Tibial nerve (tissue), 4 donors: ENCODE data around the gene ROBO1. TPM values are rescaled to one million over a fixed set of nuclear protein-coding genes. Genes with fewer than 3 reads are reported as not detected.

Experiments used
- DNase-seq, 2 donors: peaks; one replicate each; pipeline ENCODE4 v3.0.0-alpha.2; 2019; ENCODE audit warnings: low spot score in 2 of 2
- H3K27ac ChIP-seq, 4 donors: fragments of 200-600 bp; sonication (generic) in 3 of 4; one replicate each; pipeline ENCODE4 v1.5.1; 2017 to 2019; ENCODE audit warnings: mild to moderate bottlenecking in 1 of 4
- H3K27me3 ChIP-seq, 2 donors: fragments of 200-600 bp; sonication (generic) in 1 of 2; one replicate each; pipeline versions ENCODE4 v1.5.1 to v1.6.0; 2017 to 2019
- H3K36me3 ChIP-seq, 3 donors: fragments of 200-600 bp; sonication (generic); one replicate each; pipeline ENCODE4 v1.5.1; 2018 to 2019
- H3K4me1 ChIP-seq, 4 donors: fragments of 200-600 bp; sonication (generic) in 3 of 4; one replicate each; pipeline ENCODE4 v1.5.1; 2017 to 2019
- H3K4me3 ChIP-seq, 4 donors: fragments of 200-600 bp; sonication (generic) in 3 of 4; one replicate each; pipeline ENCODE4 v1.5.1; 2017 to 2019; ENCODE audit warnings: mild to moderate bottlenecking in 1 of 4, moderate library complexity in 1 of 4
- H3K9me3 ChIP-seq, 4 donors: fragments of 200-600 bp; sonication (generic) in 3 of 4; one replicate each; pipeline ENCODE4 v1.5.1; 2017 to 2019
- CTCF ChIP-seq, 5 experiments: fragments of 200-600 bp in 3 of 5; fragments of 450-650 bp in 2 of 5; sonication (generic) in 3 of 5; IDR thresholded peaks; one replicate each; pipeline ENCODE4 v1.5.1; 2016 to 2019; ENCODE audit warnings: antibody characterized with exemption in 5 of 5, mild to moderate bottlenecking in 3 of 5, moderate library complexity in 2 of 5
- EP300 ChIP-seq, 2 donors: sonication (generic); formaldehyde crosslinking; IDR thresholded peaks; one replicate each; pipeline ENCODE4 v1.6.1; 2017; ENCODE audit warnings: antibody characterized with exemption in 2 of 2, mild to moderate bottlenecking in 1 of 2
- POLR2A ChIP-seq, 2 donors: fragments of 450-650 bp; IDR thresholded peaks; one replicate each; pipeline ENCODE4 v1.6.1; 2017; ENCODE audit warnings: antibody characterized with exemption in 2 of 2, mild to moderate bottlenecking in 2 of 2, moderate library complexity in 2 of 2
- WGBS, 2 donors: methylation state at CpG; one replicate each; pipeline ENCODE4 v1.1.5; 2018; 5-methylcytosine and 5-hydroxymethylcytosine counted together
- total RNA-seq, 4 donors: library from RNA; depleted of rRNA; stranded (reverse); fragments of >200 nt; gene quantifications; one replicate each; pipeline ENCODE4 v1.1.0, GENCODE V29; 2016

The ROBO1 gene
- total RNA-seq, 4 donors from 2014 or later, result 12.6 to 27.8 (median 23.1) TPM

- no peak for DNase-seq
- Histone ChIP-seq H3K27ac (no peak overlapping the region), H3K4me3 (no peak overlapping the region), H3K27me3 (no peaks in the 10 kb centered on the region), H3K9me3 (no peaks in the 10 kb centered on the region), H3K36me3 (no peaks in the 10 kb centered on the region), H3K4me1 (no peaks in the 10 kb centered on the region)
- TF ChIP-seq POLR2A (IDR thresholded peaks at IDR 0.05) (no peak), CTCF (IDR thresholded peaks at IDR 0.05) (no peak), EP300 (IDR thresholded peaks at IDR 0.05) (no peak)
- WGBS, 2 donors, result 66 to 82% methylated on average over 2 of the region's 2 CpGs
Measured at GRCh38 chr3:78788839-78789238, 979.0 kb downstream of the ROBO1 start.

- DNase-seq, result no peak
- TF ChIP-seq CTCF (IDR thresholded peaks at IDR 0.05) (no peak), EP300 (IDR thresholded peaks at IDR 0.05) (no peak), POLR2A (IDR thresholded peaks at IDR 0.05) (no peak)
- no peaks in the 10 kb centered on the region for H3K4me1 ChIP-seq
- WGBS, 2 donors, result 71 to 80% methylated on average over 1 of the region's 1 CpG
- no peak overlapping the region for H3K27ac ChIP-seq
- no peaks in the 10 kb centered on the region for H3K36me3 ChIP-seq
- no peaks in the 10 kb centered on the region for H3K27me3 ChIP-seq
- no peaks in the 10 kb centered on the region for H3K9me3 ChIP-seq
- no peak overlapping the region for H3K4me3 ChIP-seq
Measured at GRCh38 chr3:78785004-78785403, 982.8 kb downstream of the ROBO1 start.

- no peaks in the 10 kb centered on the region for H3K4me1 ChIP-seq
- no peaks in the 10 kb centered on the region for H3K36me3 ChIP-seq
- H3K27me3 ChIP-seq, result no peaks in the 10 kb centered on the region
- peaks cover 0 to 2% (median 0%) of the 10 kb centered on the region in 4 donors for H3K9me3 ChIP-seq
- no peak overlapping the region for H3K27ac ChIP-seq
- H3K4me3 ChIP-seq, result no peak overlapping the region
- DNase-seq, result no peak
- TF ChIP-seq CTCF (IDR thresholded peaks at IDR 0.05) (no peak), POLR2A (IDR thresholded peaks at IDR 0.05) (no peak), EP300 (IDR thresholded peaks at IDR 0.05) (no peak)
Measured at GRCh38 chr3:78781351-78781750, 986.4 kb downstream of the ROBO1 start.

GRCh38 chr3:78765671-78766485 lies 1001.9 kb downstream of the ROBO1 start:
- no peak for TF ChIP-seq POLR2A (IDR thresholded peaks at IDR 0.05)
- TF ChIP-seq EP300 (IDR thresholded peaks at IDR 0.05), result no peak
- TF ChIP-seq CTCF (IDR thresholded peaks at IDR 0.05), result no peak
- no peaks in the 10 kb centered on the region for H3K27me3 ChIP-seq
- DNase-seq, result no peak
- H3K36me3 ChIP-seq, result no peaks in the 10 kb centered on the region
- H3K27ac ChIP-seq, result no peak overlapping the region
- 33 to 43% methylated on average over 5 of the region's 5 CpGs for WGBS, 2 donors
- peaks cover 0 to 10% (median 0%) of the 10 kb centered on the region in 4 donors for H3K4me1 ChIP-seq
- H3K9me3 ChIP-seq, result peaks cover 0 to 3% (median 0%) of the 10 kb centered on the region in 4 donors
- no peak overlapping the region for H3K4me3 ChIP-seq

GRCh38 chr3:78764634-78765033 lies 1003.2 kb downstream of the ROBO1 start:
- 95 to 98% methylated on average over 3 of the region's 3 CpGs for WGBS, 2 donors
- Histone ChIP-seq H3K36me3 (no peaks in the 10 kb centered on the region), H3K27me3 (no peaks in the 10 kb centered on the region), H3K27ac (no peak overlapping the region), H3K4me3 (no peak overlapping the region), H3K4me1 (peaks cover 0 to 10% (median 0%) of the 10 kb centered on the region in 4 donors), H3K9me3 (peaks cover 0 to 3% (median 0%) of the 10 kb centered on the region in 4 donors)
- TF ChIP-seq POLR2A (IDR thresholded peaks at IDR 0.05), result no peak
- no peak for TF ChIP-seq EP300 (IDR thresholded peaks at IDR 0.05)
- no peak for TF ChIP-seq CTCF (IDR thresholded peaks at IDR 0.05)
- DNase-seq, result no peak
